Measurements from ENCODE around the gene ALDH1B1.

Gene ALDH1B1

DNA sequence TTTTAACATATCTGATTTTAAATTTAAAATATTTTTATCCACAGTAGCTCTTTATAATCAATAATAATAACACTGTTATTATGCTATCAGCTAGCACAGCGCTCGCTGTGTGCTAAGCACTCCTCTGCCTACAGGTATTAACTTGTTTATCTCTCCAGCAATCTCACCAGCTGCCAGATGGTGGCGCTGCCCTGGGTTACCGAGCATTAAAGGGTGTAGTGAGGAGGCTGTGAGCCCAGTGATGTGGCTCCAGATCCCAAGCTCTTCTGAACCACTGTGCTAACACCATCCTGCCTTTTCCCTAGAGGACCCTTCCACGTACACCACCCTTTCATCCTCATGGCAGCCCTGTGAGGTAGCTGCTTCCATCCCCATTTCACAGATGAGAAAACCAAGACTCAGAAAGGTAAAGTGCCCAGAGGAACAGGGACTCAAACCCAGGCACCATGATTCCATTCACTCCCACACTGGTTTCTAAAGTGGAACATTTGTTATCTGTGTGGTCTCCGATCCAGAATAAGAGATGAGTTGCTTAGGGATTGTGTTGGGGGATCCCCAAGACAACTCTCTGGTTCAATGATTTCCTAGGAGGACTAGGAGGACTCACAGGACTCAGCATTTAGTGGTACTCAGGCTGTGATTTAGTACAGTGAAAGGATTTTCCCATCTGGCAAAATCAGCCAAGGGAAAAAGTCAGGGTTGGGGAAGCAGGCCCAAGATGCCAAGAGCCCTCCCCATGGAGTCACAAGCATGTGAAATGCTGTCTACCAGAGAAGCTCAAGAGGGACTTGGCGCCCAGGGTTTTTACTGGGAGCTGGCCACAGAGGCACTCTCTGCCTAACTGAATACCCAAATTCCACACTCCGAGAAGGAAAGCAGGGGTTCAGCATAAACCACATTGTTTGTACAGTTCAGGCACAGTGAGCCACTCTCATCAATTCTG, 24.8 kb downstream of the ALDH1B1 start:
- ATAC-seq, result no peak

DNA sequence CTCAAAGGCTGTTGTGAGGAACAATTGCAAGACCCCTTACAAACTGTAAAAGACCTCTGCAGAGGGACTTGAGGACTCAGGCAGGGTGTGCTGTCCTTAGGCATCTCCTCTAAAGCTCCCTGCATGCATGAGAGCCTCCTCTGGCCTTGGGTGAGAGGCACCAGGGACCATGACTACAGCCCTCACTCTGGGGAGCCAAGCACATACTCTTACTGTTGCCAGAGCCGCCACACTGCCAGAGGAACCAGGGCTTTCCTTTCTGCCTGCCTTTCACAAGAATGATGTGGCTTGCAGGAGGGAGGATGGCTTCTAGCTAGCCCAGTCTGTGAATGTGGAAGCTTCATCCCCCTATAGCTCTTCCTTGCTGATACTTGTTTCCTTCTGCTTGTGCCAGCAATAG, 25.9 kb downstream of the ALDH1B1 start:
- no peak for ATAC-seq

DNA sequence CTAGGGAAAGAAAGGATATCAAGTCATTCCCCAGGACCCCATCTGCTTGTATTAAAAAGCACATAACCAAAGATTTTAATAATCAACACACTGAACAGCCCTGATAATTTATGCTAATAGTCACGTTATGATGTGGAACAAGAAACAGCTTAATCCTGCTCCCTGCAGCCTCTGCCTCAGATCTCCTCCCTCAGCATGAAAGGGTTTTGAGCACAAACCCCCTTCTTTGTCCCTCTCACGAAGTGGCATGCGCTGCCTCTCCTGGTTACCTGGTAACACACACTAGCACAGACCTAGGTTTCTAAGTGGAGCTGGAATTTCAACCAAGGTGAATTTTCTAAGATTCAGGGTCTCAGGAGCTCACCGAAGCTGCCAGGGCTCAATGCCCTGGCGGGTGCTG, 26.7 kb downstream of the ALDH1B1 start:
- ATAC-seq, result no peak

DNA sequence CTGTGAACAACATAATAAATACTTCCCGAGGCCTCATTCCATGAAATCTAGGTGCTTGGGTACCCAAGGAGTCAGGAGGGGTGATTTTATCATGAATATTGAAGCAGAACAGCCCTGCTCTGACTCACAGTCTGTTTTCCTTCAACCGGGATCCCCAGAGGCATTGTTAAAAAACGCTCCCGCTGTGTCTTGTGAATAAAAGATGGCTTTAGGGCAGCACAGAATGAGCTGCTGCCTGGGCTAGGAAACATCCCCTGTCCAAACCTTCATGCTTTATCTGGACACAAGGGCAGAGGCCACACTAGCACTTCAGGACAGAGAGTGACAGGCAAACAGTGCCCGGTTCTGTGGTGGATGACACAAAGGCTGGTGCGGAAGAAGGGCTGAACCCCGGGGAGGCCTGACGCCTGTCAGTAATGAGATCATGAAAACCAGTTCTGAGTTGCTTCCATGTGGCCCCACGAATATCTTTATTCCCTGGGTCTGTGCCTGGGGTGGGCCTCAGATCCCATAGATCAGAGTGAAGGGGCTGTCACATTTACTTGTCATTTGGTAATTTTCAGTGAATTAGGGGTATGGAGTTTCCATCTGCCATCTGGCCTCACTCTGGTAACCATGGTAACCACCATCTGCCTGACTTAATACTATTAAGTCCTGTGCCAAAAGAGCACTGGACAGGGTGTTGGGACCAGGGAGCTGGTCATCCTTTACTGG, 29.2 kb downstream of the ALDH1B1 start:
- no peak for ATAC-seq

DNA sequence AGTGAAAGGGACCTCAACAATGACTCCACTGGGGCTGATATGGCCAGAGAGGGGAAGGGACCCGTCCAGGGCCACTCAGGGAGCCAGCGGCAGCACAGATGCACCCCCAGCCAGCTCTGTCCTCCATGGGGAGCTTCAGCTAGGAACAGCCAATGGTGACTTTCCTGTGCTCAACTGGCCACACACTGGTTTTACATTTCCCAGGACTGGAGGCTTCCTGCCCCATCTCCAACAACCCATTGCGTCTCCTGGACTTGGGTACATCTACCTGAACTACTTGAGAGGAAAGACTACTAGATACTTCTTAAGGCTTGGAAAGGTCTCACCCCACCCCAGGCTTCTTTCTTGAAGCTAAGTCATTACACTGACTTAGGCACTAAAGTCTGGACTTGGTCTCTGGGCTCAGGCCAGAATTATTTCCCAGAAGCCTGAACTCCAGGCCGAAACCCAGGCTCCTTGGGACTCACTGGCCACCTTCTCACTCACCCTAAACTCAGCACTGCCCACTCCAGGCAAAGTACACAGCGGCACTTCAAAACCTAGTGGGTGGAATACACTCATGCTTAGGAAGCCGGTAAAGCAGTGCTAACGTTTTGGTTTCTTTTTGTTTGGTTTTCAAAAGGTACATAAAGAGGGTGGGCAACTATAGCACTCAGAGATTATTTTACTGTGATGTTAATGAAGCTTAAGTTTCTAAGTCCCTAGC, 30.2 kb downstream of the ALDH1B1 start:
- no peak for ATAC-seq

DNA sequence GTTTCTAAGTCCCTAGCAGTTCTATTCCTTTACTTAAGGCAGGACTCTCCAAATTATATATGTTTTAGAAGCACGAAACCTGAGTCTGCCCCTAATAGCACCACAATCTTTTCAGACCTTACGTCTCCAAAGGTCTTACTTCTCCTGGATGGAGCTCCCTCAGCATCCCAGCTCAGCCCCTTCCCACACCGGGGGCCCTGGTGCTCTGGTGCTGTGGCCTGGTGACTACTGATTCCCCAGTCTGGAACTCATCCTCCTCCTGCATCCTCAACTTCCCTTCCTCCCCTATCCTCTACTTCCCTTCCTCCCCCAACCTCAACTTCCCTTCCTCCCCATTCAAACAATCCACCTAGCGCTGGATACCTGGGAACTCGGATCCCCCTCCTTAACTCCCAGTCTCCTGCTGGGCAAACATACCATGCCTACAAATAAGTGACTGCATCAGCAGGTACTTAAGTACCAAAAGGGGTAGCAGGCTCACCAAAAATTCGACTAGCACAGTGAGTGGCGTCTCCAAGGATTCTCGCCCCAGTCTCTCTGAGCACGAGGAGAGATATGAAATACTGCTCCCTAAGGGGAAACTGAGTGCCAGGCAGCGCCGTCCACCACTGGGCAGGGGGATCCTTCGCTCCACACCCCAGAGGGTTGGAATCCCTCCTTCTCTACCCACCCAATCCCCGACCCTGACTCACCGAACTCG, 30.9 kb downstream of the ALDH1B1 start:
- no peak for ATAC-seq

DNA sequence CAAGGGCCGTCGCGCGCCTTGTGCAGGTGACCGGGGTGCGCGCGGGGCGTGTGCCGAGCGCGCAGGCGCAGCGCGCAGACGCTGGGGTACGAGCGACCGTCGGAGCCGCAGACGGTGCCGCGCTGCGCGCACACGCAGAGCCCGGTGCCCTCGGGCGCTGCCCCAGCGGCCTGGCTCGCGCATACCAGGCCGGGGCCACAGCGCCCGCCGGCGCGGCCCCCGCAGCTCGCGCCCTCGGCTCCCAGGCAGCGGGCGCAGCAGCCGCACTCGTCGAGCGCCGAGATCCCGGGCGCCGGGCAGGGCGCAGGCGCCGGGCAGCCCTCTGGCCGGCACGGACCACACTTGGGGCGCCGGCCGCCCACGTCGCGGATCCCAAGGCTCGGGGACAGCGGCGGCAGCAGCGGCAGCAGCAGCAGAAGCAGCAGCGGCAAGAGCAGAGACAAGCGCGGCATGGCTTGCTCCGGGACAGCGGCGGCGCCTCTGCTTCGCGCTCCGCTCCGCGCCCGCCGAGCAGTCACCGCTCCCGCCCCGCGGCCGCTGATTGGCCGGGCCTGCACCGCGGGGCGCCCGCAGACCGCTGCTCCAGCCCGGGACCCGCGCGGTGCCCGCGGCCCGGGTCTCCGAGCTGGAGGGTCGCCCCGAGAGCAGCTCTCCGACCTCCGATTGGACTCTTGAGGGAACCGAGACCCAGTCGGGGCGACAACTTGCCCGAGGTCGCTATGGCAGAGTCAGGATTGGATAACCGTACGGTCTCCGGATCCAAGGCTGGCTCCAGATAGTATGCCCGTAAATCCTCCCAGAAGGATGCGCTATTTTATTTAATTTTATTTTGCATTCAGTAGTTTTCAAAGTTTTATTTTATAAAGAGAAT, 31.7 kb downstream of the ALDH1B1 start, which contains the start of gene IGFBPL1:
Gene IGFBPL1 (minus strand): TSS at position 482 of the 871 bp plus-strand sequence. CDS start 30 bp downstream, at position 452.
- no peak for ATAC-seq

DNA sequence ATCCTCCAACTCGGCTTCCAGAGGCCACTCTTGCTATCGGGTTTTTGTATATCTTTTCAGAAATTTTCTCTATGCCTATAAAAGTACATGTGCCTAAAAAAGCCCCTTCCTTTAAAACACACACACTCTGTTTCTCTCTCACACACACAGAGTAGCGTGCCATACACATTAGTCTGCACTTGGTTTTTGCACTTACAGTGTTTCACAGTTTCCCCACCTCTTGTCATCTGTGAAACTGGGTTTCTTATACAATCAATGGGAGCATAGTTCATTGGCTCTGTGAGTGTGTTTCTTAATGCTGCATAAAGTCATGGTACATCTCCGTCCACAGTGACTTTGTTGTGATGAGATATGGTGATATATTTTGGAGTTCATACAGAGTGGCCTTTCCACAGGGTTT, 32.4 kb downstream of the ALDH1B1 start:
- ATAC-seq, result no peak

DNA sequence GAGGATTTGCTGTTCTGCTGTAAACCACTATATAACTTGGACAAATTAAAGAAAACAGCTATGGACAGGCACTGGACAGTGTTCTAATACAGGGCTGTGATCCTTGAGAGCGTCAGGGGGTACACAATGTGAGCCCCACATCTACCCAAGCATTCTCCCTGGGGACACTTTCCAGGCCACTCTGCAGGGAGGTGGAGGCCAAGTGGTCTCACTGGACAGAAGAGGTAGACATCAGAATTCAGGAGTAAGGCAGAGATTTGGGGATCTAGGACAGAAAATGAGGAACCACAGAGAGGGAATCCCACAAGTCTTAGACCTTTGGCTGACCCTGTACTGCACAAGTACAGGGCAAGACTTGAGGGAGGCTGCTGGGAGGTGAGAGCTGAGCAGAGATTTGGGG, 35.6 kb downstream of the ALDH1B1 start:
- no peak for ATAC-seq

DNA sequence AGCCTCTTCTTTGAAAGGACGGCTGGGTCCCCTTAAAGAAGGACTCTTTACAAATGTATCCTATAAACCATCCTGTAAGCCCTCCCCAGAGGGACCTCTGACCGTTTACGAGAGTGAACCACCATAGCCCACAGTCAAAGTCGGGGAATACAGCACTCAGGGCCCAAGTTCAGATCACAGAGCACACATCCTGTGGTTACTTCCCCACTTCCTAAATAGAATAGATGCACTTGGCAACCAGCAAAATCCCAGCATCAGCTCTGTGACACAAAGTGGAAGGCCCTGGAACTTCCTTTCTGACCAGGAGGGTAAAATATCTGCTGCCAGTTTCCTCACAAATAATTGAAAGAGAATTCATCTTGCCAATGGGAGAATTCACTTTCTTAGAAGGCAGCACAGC, 38.6 kb downstream of the ALDH1B1 start:
- no peak for ATAC-seq

DNA sequence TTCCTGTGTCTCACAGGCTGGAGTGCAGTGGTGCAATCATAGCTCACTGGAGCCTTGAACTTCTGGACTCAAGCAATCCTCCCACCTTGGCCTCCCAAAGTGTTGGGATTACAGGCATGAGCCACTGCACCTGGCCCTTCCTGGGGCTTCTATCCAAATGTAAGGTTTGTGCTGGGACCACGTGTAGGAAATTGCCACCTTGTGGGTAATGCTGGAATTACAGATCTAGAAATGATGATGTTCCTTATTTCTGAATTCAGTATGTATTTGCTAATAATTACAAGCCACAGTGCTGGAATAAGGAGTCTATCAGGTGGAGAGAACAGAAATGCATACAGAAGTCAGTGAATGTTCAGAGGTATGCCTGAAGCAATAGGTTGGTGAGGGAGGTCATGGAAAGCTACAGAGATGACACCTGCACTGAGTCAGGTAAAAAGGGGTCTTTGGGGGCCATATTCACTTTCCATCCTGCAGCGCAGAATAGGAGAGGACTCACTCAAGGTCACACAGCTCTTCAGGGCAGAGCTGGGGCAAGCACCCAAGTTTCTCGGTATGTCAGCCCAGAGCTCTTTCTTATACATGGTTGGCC, 40.5 kb downstream of the ALDH1B1 start:
- ATAC-seq, result no peak

DNA sequence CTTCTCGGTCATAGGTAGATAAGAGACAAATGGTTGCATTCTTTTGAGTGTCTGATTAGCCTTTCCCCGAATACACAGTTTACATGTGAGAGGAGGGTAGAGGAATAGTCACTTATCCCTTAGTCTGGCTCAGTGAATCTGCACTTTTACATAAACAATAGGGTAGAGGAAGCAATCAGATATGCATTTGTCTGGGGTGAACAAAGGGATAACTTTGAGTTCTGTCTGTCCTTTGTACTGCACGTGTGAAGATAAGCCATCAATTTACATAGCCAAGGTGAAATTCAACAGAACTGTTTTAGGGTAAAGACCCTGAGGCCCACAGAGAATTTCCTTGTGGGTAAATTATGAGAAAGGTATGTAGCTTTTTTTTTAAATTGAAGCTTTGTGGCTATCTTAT, 41.9 kb downstream of the ALDH1B1 start:
- no peak for ATAC-seq

DNA sequence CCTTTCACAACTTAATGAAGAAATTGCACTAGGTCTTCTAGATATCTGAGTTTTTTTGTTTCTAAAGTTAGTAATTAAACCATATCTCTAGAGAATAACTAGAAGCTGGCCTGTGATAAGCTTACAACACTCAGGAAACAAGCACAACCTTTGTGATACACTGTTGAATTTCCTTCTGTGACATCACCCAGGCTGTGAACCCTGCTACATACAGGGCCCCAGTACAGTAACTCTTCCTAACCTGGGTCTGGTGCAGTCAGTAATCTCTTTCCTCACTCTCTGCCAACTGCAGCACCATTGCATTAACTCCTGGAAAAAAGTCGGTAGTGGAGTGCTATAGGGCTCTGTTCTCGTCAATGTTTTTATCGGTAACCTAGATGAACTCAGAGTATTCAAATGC, 42.4 kb downstream of the ALDH1B1 start:
- ATAC-seq, result no peak

DNA sequence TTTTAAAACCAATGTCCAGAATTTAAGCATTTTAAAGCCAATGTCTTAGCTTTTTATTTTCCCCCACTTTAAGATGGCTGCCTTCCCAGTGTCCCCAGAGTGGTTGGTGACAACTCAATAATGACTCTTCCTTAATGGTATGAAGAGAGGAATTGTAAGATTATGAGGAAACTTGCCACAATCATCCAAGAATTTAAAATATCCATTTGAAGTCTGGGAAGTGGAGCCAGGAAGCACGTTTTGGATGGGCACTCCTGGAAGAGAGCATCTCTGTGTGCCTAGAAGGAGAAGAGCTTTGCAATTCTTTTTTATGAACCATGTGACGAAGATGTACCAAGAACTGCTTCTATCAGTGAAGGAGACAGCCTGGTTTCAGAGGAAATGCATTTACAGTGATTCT, 43.0 kb downstream of the ALDH1B1 start:
- no peak for ATAC-seq

DNA sequence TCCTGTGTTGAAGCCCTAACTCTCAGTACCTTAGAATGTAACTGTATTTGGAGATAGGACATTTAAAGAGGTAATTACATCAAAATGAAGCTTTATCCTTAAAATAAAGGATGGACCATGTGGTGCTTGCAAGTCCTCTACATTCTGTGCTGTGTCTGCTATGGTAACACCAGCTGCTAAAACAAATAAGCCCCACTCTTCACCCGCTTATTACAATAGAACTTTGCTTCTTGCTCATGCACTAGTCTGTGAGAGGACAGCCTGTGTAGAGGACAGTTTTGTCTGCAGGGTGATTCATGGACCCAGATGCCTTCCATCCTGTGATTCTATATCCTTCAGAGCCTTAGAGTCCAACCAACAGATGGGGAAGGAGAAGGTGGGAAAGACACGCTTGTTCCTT, 44.2 kb downstream of the ALDH1B1 start:
- no peak for ATAC-seq

DNA sequence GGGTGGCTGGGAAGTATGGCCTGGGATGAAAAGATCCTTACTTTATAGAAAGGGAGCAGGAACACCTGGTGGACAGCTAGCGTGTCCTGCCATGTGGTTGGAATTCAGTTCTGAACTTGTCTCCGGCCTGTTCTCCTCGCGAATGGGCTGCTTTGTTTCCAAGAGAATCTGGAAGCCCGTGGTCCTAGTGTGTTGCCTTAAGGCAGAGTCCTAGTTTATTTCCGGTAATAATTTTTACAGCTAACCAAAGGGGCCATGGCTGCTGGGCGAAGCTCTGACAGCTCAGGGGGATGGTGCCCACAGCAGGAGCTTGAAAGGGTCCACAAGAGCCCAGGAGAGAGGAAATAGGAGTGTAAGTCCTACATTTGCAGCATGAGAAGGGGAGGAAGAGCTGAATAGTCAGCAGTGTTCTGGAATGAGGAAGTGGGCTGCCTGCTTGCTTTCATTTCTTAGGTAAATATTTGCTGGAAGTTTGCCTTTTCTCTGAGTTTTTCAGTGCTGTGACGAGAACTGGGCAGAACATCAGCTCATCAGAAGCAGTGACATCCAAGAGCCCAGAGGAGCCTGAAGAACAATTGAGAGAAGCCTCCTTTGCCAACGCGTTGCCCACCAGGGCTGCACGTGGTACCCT, 44.8 kb downstream of the ALDH1B1 start:
- ATAC-seq, result no peak

DNA sequence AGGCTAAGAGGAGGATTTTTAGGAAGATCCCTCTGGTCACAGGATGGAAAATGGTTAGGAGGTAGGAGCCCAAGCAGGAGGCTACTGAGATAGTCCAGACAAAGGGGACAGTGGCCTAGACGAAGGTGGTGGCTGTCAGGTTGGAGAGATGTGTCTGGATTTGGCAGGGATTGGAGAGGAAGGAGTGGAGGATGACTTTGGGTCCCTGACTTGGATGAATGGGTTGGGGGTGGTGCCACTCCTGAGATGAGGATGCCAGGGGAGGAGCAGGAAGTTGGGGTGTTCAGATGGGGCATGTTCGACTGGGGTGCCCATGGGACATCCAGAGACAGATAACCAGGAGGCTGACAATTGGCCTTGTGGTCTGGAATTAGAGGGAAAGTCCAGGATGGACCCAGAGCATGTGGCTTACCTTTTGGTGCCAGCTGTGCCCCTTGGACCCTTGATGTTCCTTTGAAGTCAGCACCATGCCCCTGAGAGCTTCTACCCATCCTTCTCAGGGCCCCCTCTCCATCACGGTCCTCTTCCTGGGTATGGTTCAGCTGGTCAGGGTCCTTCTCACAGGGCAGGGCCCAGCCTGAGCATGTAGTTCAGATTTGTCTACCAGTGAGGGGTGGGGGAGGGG, 46.9 kb downstream of the ALDH1B1 start:
- no peak for ATAC-seq

DNA sequence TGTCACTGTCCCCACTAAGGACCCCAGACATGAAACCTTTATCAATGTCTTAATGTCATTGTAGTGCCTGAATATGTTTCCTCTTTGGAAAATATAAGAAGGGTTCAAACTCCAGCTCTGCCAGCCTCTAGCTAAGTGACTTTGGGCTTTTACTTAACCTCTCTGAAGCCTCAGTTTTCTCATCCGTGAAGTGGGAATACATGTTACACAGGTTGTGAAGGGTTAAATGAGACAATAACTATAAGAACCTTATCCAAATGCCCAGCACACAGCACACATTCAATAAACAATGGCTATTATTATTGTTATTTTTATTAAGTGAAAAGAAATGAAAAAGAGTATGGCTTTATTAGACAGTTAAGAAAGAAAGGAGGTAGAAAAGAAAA, 47.4 kb downstream of the ALDH1B1 start:
- ATAC-seq, result no peak

DNA sequence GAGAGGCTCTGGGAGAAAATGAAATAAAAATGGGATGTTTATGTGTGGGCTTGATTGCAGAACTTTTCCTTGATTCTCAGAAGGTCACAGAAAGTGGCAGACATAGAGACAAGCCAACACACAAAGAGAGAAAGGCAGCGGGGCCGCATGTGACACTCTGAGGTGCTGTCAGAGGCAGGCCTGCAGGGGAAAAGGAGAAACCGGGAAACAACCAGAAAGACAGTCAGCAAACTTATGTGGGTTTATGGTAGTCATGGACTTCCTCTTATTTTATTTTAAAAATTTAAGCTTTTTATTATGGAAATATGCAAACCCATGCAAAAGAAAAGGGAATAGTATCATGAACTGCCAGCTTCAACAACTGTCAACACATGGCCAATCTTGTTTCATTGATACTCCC, 48.0 kb downstream of the ALDH1B1 start:
- no peak for ATAC-seq

DNA sequence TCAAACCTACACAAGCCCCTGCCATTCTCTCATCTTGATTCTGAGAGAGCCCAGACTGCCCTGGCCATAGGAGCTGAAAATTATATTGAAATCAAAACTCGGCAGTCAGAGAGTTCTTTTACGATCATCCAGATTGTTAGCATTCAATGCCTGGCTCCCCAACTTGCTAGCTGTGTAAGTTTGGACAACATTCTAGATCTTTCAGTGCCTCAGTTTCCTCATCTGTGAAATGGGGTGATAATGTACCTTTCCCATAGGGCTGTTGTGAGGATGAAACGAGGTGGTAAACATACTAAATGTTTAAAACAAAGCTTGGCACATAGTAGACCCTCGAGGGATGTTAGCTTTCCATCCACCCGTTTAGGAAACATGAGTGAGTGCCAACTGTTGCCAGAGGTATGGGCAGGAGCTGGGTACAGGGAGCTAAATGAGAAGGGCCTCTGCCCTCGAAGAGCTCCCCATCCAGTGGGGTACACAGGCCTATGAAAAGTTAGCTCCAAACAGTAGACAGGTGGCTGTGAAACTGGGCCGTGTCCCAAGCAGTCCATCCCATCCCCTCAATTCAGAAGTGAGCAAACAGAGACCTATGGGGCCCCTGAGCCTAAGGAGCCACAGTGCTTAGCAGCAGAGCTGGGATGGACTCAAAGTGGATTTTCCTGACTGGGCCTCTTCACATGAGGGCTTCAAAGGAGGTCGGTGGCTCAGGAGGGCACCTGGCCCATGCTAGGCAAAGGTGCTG, 49.0 kb downstream of the ALDH1B1 start:
- no peak for ATAC-seq
